Tibial nerve (tissue), 3 donors: Measurements from ENCODE around the gene VPS35.

ENCODE experiments used
- POLR2A ChIP-seq, 2 donors: fragments of 450-650 bp; IDR thresholded peaks; one replicate each; pipeline ENCODE4 v1.6.1; 2017; ENCODE audit warnings: antibody characterized with exemption in 2 of 2, mild to moderate bottlenecking in 2 of 2, moderate library complexity in 2 of 2
- TF ChIP-seq, protein P1 (sequence below), 5 experiments: fragments of 200-600 bp in 3 of 5; fragments of 450-650 bp in 2 of 5; sonication (generic) in 3 of 5; IDR thresholded peaks; one replicate each; pipeline ENCODE4 v1.5.1; 2016 to 2019; ENCODE audit warnings: antibody characterized with exemption in 5 of 5, mild to moderate bottlenecking in 3 of 5, moderate library complexity in 2 of 5

DNA sequence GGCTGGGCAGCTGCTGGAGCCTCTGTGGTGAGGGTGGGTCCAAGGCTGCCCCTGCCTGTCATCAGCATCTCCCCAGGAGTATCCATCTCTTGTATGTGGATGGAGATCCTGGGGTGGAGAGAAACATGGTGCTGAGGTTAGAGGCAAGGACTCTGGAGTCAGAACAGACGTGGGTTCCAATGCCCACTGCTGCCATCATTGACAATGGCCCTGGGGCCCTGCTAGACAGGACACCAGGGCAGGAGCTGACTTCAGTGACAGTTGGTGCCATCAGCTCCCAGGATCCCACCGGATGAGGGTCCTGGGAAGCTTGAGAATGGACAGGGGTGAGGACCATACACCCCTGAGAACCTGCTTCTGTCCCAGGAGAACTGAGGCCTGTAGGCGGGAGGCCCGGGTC lies 43.6 kb upstream of the VPS35 start:
- TF ChIP-seq, protein P1, sequence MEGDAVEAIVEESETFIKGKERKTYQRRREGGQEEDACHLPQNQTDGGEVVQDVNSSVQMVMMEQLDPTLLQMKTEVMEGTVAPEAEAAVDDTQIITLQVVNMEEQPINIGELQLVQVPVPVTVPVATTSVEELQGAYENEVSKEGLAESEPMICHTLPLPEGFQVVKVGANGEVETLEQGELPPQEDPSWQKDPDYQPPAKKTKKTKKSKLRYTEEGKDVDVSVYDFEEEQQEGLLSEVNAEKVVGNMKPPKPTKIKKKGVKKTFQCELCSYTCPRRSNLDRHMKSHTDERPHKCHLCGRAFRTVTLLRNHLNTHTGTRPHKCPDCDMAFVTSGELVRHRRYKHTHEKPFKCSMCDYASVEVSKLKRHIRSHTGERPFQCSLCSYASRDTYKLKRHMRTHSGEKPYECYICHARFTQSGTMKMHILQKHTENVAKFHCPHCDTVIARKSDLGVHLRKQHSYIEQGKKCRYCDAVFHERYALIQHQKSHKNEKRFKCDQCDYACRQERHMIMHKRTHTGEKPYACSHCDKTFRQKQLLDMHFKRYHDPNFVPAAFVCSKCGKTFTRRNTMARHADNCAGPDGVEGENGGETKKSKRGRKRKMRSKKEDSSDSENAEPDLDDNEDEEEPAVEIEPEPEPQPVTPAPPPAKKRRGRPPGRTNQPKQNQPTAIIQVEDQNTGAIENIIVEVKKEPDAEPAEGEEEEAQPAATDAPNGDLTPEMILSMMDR (IDR thresholded peaks at IDR 0.05) = no peak
- no peak for TF ChIP-seq POLR2A (IDR thresholded peaks at IDR 0.05)
